ENCODE measurements around the gene ACAA2. TPM values are rescaled to one million over a fixed set of nuclear protein-coding genes. Genes with fewer than 3 reads are reported as not detected.

ACAA2 gene
- total and polyA plus RNA-seq, 10 of the 15 experiments (the other 5 are each of a cell fraction or from before 2014, with no cell fraction given): 43.1 to 134 (median 64.6) TPM

DNA sequence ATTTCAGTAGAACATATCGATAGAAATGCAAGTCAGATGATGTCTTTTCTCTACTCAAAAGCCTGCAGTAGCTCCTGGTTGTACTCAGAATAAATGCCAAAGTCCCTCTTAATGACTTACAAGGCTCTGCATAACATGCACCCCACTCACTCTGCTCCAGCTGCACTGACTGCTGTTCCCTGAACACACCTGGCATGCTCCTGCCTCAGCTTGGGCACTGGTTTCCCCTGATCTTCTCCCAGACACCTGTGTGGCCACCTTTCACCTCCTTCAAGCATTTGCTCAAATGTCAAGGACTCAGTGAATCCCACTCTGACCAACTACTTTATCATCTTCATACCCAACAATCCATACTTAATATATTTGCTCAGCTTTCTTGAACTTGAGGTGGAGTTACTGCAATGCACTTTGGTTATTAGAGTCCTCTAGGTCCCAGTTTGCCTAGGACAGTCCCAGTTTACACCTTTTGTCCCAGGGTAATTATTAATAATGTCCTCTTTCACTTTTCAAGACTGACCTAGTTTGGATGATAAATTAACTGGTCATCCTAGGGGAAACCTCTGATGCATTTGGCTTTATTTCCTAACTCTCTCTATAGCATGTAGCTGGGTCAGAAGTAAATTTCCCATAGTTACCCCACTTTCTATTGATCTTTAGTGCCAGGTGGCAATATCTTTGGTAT, 44.1 kb downstream of the ACAA2 start:
- DNase-seq (ENCODE audit: low read depth, low spot score) (no peak), ATAC-seq (no peak), FAIRE-seq (no peak)
- H3K4me2 ChIP-seq (ENCODE audit: control insufficient read depth, insufficient read depth): no peak overlapping the region
- BruUV-seq (replicated peaks): no TSS peak
- H3K27ac ChIP-seq (ENCODE audit: control insufficient read depth, insufficient read depth): no peak overlapping the region
- H3K79me2 ChIP-seq (ENCODE audit: control insufficient read depth, insufficient read depth, low read length): no peaks in the 10 kb centered on the region
- H4K20me1 ChIP-seq (ENCODE audit: control insufficient read depth, insufficient read depth): no peaks in the 10 kb centered on the region
- no peak overlapping the region for H3K9ac ChIP-seq (ENCODE audit: control insufficient read depth, insufficient read depth, low read length)
- RAD21 ChIA-PET (ENCODE audit: unreplicated experiment): interaction anchor here (1.3 kb wide), 1 partner anchor 10 kb away, joined by 3 read pairs; no protein-coding TSS in a partner anchor
- TF ChIP-seq YY1 (IDR thresholded peaks at IDR 0.05; ENCODE audit: low read depth, low read length): no peak
- TF ChIP-seq SMAD5 (IDR thresholded peaks at IDR 0.05; ENCODE audit: low read depth): no peak
- TF ChIP-seq, protein P1, sequence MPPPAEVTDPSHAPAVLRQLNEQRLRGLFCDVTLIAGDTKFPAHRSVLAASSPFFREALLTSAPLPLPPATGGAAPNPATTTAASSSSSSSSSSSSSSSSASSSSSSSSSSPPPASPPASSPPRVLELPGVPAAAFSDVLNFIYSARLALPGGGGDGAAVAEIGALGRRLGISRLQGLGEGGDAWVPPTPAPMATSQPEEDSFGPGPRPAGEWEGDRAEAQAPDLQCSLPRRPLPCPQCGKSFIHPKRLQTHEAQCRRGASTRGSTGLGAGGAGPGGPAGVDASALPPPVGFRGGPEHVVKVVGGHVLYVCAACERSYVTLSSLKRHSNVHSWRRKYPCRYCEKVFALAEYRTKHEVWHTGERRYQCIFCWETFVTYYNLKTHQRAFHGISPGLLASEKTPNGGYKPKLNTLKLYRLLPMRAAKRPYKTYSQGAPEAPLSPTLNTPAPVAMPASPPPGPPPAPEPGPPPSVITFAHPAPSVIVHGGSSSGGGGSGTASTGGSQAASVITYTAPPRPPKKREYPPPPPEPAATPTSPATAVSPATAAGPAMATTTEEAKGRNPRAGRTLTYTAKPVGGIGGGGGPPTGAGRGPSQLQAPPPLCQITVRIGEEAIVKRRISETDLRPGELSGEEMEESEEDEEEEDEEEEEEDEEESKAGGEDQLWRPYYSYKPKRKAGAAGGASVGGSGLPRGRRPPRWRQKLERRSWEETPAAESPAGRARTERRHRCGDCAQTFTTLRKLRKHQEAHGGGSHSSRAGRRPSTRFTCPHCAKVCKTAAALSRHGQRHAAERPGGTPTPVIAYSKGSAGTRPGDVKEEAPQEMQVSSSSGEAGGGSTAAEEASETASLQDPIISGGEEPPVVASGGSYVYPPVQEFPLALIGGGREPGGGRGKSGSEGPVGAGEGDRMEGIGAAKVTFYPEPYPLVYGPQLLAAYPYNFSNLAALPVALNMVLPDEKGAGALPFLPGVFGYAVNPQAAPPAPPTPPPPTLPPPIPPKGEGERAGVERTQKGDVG (CRISPR knock-in tag; IDR thresholded peaks at IDR 0.05): no peak
- no peak for TF ChIP-seq MEF2B (IDR thresholded peaks at IDR 0.05; ENCODE audit: partially characterized antibody, poor library complexity, severe bottlenecking)
- TF ChIP-seq, protein P2, sequence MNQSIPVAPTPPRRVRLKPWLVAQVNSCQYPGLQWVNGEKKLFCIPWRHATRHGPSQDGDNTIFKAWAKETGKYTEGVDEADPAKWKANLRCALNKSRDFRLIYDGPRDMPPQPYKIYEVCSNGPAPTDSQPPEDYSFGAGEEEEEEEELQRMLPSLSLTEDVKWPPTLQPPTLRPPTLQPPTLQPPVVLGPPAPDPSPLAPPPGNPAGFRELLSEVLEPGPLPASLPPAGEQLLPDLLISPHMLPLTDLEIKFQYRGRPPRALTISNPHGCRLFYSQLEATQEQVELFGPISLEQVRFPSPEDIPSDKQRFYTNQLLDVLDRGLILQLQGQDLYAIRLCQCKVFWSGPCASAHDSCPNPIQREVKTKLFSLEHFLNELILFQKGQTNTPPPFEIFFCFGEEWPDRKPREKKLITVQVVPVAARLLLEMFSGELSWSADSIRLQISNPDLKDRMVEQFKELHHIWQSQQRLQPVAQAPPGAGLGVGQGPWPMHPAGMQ (IDR thresholded peaks at IDR 0.05; ENCODE audit: borderline replicate concordance): no peak
- TF ChIP-seq RFX5 (IDR thresholded peaks at IDR 0.05; ENCODE audit: low read depth, low read length): no peak
- no peak for TF ChIP-seq ZZZ3 (IDR thresholded peaks at IDR 0.05; ENCODE audit: control insufficient read depth, insufficient read length, low read depth)
- no peak for TF ChIP-seq ZNF207 (IDR thresholded peaks at IDR 0.05; ENCODE audit: borderline replicate concordance)
- no peak for TF ChIP-seq CBX3 (IDR thresholded peaks at IDR 0.05; ENCODE audit: borderline replicate concordance, low read depth)
- TF ChIP-seq IKZF1 (conservative IDR thresholded peaks at IDR 0.05): no peak
- TF ChIP-seq, protein P3, sequence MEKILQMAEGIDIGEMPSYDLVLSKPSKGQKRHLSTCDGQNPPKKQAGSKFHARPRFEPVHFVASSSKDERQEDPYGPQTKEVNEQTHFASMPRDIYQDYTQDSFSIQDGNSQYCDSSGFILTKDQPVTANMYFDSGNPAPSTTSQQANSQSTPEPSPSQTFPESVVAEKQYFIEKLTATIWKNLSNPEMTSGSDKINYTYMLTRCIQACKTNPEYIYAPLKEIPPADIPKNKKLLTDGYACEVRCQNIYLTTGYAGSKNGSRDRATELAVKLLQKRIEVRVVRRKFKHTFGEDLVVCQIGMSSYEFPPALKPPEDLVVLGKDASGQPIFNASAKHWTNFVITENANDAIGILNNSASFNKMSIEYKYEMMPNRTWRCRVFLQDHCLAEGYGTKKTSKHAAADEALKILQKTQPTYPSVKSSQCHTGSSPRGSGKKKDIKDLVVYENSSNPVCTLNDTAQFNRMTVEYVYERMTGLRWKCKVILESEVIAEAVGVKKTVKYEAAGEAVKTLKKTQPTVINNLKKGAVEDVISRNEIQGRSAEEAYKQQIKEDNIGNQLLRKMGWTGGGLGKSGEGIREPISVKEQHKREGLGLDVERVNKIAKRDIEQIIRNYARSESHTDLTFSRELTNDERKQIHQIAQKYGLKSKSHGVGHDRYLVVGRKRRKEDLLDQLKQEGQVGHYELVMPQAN (conservative IDR thresholded peaks at IDR 0.05): no peak
- TF ChIP-seq, protein P4, sequence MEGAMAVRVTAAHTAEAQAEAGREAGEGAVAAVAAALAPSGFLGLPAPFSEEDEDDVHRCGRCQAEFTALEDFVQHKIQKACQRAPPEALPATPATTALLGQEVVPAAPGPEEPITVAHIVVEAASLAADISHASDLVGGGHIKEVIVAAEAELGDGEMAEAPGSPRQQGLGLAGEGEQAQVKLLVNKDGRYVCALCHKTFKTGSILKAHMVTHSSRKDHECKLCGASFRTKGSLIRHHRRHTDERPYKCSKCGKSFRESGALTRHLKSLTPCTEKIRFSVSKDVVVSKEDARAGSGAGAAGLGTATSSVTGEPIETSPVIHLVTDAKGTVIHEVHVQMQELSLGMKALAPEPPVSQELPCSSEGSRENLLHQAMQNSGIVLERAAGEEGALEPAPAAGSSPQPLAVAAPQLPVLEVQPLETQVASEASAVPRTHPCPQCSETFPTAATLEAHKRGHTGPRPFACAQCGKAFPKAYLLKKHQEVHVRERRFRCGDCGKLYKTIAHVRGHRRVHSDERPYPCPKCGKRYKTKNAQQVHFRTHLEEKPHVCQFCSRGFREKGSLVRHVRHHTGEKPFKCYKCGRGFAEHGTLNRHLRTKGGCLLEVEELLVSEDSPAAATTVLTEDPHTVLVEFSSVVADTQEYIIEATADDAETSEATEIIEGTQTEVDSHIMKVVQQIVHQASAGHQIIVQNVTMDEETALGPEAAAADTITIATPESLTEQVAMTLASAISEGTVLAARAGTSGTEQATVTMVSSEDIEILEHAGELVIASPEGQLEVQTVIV (IDR thresholded peaks at IDR 0.05; ENCODE audit: borderline replicate concordance, partially characterized antibody): no peak
- TF ChIP-seq SMARCA5 (IDR thresholded peaks at IDR 0.05): no peak
- TF ChIP-seq POLR2AphosphoS2 (IDR thresholded peaks at IDR 0.05; ENCODE audit: low read depth, low read length): no peak
- CTCF ChIA-PET: no interaction called here
- H3K27me3 ChIP-seq (replicated peaks in 1 of 2; ENCODE audit: control insufficient read depth in 2 of 2, insufficient read depth in 2 of 2, low read length in 1 of 2): no peaks in the 10 kb centered on the region
- H3K9me3 ChIP-seq (replicated peaks; ENCODE audit: control insufficient read depth, insufficient read depth, low read length): no peaks in the 10 kb centered on the region
- no peaks in the 10 kb centered on the region for H3K36me3 ChIP-seq (ENCODE audit: control insufficient read depth in 2 of 2, insufficient read depth in 2 of 2, low read length in 1 of 2)
- in situ Hi-C loops (cut with MboI) (no loop called here), intact Hi-C loops (cut with micrococcal nuclease; ENCODE audit: unreplicated experiment) (no loop called here)
- no peak overlapping the region for H2AFZ ChIP-seq (ENCODE audit: control insufficient read depth, low read depth, low read length)
- SMC1A ChIA-PET (ENCODE audit: uncharacterized antibody, unreplicated experiment): interaction anchor here (0.8 to 1.1 kb wide), 2 partner anchors 258 to 259 kb away, joined by 3 to 5 read pairs; no protein-coding TSS in a partner anchor
- WGBS (ENCODE audit: insufficient coverage, insufficient replicate concordance, low lambda C conversion rate, missing lambda C conversion rate): 0% methylated on average over 1 of the region's 1 CpG
- POLR2A ChIA-PET: no interaction called here
- H3K4me3 ChIP-seq: no peak overlapping the region
- no peaks in the 10 kb centered on the region for H3K4me1 ChIP-seq (ENCODE audit: control insufficient read depth, insufficient read depth, low read length)
